OCI-LY3 (cell line): Measurements from ENCODE around the gene NPFFR1.
A peak's percentile ranks its signal among the peaks of the same experiment; 100 is the strongest.

ENCODE experiments used
- H2AFZ ChIP-seq: fragments of 200-600, 300-600 bp; shearing (Covaris generic); 2 replicates; pipeline ENCODE4 v1.6.0; 2014; ENCODE audit warnings: antibody characterized with exemption, low read depth, low read length
- H3K27ac ChIP-seq: fragments of 200-600, 300-600 bp; sonication (generic); 2 replicates; pipeline ENCODE4 v1.5.1; 2014; ENCODE audit warnings: mild to moderate bottlenecking, low read length, moderate library complexity, mixed read lengths
- H3K27me3 ChIP-seq: fragments of 200-600, 300-600 bp; sonication (generic); 2 replicates; pipeline ENCODE4 v1.6.1; 2014; ENCODE audit warnings: low read depth, low read length, mixed read lengths
- H3K36me3 ChIP-seq: fragments of 200-600, 300-600 bp; sonication (generic); replicated peaks from 2 replicates; pipeline ENCODE3; 2014; ENCODE audit warnings: low read depth, low read length, mixed read lengths
- H3K4me1 ChIP-seq: fragments of 300-600, 200-600 bp; sonication (generic); 2 replicates; pipeline ENCODE4 v1.6.1; 2014; ENCODE audit warnings: low read length, mixed read lengths
- H3K4me2 ChIP-seq: fragments of 200-600, 300-600 bp; sonication (generic); 2 replicates; pipeline ENCODE4 v1.6.1; 2014; ENCODE audit warnings: low read length, mixed read lengths
- H3K4me3 ChIP-seq: fragments of 300-600, 200-600 bp; sonication (generic); 2 replicates; pipeline ENCODE4 v1.5.1; 2014; ENCODE audit warnings: antibody characterized with exemption, mild to moderate bottlenecking, low read length, moderate library complexity
- H3K79me2 ChIP-seq: fragments of 300-600, 200-600 bp; shearing (Covaris generic); 2 replicates; pipeline ENCODE4 v1.6.1; 2014; ENCODE audit warnings: mild to moderate bottlenecking, low read length, mixed read lengths
- H3K9ac ChIP-seq: fragments of 300-600, 200-600 bp; shearing (Covaris generic); 2 replicates; pipeline ENCODE4 v1.6.0; 2014; ENCODE audit warnings: mild to moderate bottlenecking, low read length, moderate library complexity
- H3K9me3 ChIP-seq: fragments of 200-600, 300-600 bp; shearing (Covaris generic); 2 replicates; pipeline ENCODE4 v1.6.1; 2014; ENCODE audit warnings: low read length, mixed read lengths; ENCODE audit not compliant: insufficient read depth
- H4K20me1 ChIP-seq: fragments of 200-600, 300-600 bp; sonication (generic); 2 replicates; pipeline ENCODE4 v1.6.1; 2016; ENCODE audit warnings: low read length, mixed read lengths; ENCODE audit not compliant: insufficient read depth
- EZH2phosphoT487 ChIP-seq: fragments of 200-600 bp; shearing (Covaris generic); IDR thresholded peaks from 2 replicates; pipeline ENCODE4 v1.6.1; 2018; ENCODE audit warnings: antibody characterized with exemption, mixed run types, low read depth
- TF ChIP-seq, protein P1 (sequence below): fragments of 200-600, 300-600 bp; sonication (generic); IDR thresholded peaks from 2 replicates; pipeline ENCODE4 v1.5.1; 2014; ENCODE audit warnings: antibody characterized with exemption, low read length, low read depth

The NPFFR1 gene

GRCh38 chr10:70309661-70310060, 25.9 kb upstream of the NPFFR1 start:
- Histone ChIP-seq H3K36me3 (peaks cover 2% of the 10 kb centered on the region), H2AFZ (no peak overlapping the region), H3K79me2 (no peaks in the 10 kb centered on the region), H3K4me1 (peaks cover 15% of the 10 kb centered on the region), H3K4me2 (no peak overlapping the region), H3K27me3 (no peaks in the 10 kb centered on the region), H3K9me3 (no peaks in the 10 kb centered on the region), H3K9ac (no peak overlapping the region), H3K27ac (no peak overlapping the region), H3K4me3 (no peak overlapping the region), H4K20me1 (no peaks in the 10 kb centered on the region)
- TF ChIP-seq, protein P1, sequence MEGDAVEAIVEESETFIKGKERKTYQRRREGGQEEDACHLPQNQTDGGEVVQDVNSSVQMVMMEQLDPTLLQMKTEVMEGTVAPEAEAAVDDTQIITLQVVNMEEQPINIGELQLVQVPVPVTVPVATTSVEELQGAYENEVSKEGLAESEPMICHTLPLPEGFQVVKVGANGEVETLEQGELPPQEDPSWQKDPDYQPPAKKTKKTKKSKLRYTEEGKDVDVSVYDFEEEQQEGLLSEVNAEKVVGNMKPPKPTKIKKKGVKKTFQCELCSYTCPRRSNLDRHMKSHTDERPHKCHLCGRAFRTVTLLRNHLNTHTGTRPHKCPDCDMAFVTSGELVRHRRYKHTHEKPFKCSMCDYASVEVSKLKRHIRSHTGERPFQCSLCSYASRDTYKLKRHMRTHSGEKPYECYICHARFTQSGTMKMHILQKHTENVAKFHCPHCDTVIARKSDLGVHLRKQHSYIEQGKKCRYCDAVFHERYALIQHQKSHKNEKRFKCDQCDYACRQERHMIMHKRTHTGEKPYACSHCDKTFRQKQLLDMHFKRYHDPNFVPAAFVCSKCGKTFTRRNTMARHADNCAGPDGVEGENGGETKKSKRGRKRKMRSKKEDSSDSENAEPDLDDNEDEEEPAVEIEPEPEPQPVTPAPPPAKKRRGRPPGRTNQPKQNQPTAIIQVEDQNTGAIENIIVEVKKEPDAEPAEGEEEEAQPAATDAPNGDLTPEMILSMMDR, result no peak
- no peak for TF ChIP-seq EZH2phosphoT487

DNA sequence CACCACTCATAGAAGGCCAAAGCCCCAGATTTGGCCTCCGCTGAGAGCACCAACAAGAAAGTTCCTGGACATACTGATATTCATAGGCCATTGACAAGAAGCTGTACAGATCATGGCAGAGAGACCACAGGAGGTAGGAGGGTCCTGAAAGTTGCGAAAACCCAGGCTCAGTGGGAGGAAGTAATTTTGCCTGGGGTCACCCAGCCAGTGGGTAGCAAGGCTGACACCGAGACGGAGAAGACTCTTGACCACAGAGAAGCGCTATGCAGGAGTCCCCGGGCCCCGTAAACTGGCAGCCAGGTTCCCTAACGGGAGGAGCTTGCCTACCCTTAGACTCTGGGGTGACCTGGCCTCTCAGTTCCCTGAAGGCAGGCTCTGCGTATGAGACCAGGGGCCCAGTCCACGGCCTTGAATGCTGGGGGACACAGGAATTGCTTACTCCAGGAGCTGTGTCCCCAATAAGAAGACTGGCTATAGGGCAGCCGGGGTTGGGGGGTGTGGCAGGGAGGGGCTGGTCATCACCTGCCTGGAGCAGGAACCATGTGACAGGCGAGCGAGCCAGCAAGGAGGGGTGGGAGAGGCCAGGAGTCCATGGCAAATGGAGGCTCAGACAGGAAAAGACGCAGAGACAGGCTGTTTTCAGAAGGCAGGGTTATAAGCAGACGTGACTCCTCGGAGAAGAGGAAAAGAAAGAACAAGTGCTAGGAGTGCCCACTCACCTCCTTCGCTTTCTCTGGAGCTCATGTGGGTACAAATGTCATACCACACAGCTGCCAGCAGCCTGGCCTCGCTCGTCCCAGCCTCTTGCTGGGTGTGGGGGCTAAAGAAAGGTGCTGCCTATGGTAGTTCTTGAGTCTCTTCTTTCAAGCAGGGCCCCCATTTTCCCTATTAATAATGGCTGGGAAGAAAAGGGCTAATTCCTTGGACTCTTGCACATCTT, 24.6 kb upstream of the NPFFR1 start:
- Histone ChIP-seq H3K27me3 (no peaks in the 10 kb centered on the region), H4K20me1 (no peaks in the 10 kb centered on the region), H3K79me2 (no peaks in the 10 kb centered on the region), H3K36me3 (no peaks in the 10 kb centered on the region), H3K9me3 (no peaks in the 10 kb centered on the region), H3K4me1 (peaks cover 15% of the 10 kb centered on the region), H3K9ac (no peak overlapping the region), H3K4me3 (no peak overlapping the region), H2AFZ (no peak overlapping the region), H3K4me2 (no peak overlapping the region), H3K27ac (no peak overlapping the region)
- TF ChIP-seq EZH2phosphoT487, result no peak
- TF ChIP-seq, protein P1, result no peak

- Histone ChIP-seq H3K4me3 (no peak overlapping the region), H3K27ac (no peak overlapping the region), H3K27me3 (no peaks in the 10 kb centered on the region), H3K9me3 (no peaks in the 10 kb centered on the region), H3K4me1 (peaks cover 15% of the 10 kb centered on the region), H3K79me2 (no peaks in the 10 kb centered on the region), H2AFZ (no peak overlapping the region), H4K20me1 (no peaks in the 10 kb centered on the region), H3K4me2 (no peak overlapping the region), H3K36me3 (no peaks in the 10 kb centered on the region), H3K9ac (no peak overlapping the region)
- TF ChIP-seq, protein P1, result no peak
- TF ChIP-seq EZH2phosphoT487, result no peak
Measured at GRCh38 chr10:70306886-70307520, 23.2 kb upstream of the NPFFR1 start.

DNA sequence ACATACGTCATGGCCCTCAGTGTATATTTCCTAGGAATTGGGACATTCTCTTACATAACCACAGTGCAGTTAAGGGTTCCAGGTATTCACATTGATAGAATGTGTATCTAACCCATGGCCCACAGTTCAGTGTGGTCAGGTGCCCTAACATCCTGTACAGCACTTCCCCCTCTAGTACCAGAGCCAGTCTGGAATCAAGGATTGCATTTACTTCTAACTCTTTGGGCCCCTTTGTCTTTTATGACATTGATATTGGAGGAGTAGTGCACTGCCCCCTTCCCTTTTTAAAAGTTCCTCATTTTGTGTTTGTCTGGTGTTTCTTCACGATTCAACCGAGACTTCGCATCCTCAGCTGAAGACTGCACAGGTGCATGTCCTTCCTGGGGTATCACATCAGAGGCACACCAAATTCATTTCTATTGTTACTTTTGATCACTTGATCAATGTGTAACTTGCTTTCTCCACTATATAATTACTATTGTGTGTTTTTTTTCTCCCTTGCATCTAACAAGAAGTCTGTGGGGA, 22.4 kb upstream of the NPFFR1 start:
- TF ChIP-seq EZH2phosphoT487, result no peak
- TF ChIP-seq, protein P1, result no peak
- Histone ChIP-seq H3K9me3 (no peaks in the 10 kb centered on the region), H3K4me2 (peak overlapping the region; percentile 22; the same call in 1 of the 2 replicates), H3K79me2 (no peaks in the 10 kb centered on the region), H3K9ac (no peak overlapping the region), H3K4me1 (peaks cover 15% of the 10 kb centered on the region), H2AFZ (no peak overlapping the region), H3K27ac (no peak overlapping the region), H4K20me1 (no peaks in the 10 kb centered on the region), H3K4me3 (no peak overlapping the region), H3K27me3 (no peaks in the 10 kb centered on the region), H3K36me3 (no peaks in the 10 kb centered on the region)
